ENCODE results near the gene MRGPRF.

DNA sequence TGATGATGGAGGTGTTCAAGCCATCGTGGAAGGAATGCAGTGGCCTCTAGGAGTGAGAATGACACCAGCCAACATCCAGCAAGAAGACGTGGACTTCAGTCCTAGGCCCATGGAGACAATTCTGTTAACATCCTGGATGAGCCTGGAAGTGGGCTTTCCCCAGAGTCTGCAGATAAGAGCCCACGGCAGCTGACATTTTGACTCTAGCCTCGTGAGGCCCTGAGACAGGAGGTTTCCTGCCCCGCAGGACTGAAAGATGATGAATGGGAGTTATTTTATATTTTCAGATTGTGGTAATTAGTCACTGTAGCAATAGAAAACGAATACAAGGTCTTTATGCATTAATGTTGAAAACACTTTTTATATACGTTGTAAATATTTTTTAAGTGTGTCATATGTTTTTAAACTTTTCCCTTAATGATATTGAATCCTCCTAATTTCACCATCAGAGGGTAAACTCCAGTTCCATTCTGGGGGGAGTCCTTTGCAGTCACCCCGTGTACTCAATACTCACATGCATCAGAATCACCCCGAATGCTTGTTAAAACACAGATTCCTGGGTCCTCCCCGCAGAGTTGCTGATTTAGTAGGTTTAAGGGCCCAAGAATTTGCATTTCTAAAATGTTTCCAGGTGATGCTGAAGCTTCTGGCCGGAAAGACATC, 35.1 kb upstream of the MRGPRF start:
- TF ChIP-seq, protein P1, sequence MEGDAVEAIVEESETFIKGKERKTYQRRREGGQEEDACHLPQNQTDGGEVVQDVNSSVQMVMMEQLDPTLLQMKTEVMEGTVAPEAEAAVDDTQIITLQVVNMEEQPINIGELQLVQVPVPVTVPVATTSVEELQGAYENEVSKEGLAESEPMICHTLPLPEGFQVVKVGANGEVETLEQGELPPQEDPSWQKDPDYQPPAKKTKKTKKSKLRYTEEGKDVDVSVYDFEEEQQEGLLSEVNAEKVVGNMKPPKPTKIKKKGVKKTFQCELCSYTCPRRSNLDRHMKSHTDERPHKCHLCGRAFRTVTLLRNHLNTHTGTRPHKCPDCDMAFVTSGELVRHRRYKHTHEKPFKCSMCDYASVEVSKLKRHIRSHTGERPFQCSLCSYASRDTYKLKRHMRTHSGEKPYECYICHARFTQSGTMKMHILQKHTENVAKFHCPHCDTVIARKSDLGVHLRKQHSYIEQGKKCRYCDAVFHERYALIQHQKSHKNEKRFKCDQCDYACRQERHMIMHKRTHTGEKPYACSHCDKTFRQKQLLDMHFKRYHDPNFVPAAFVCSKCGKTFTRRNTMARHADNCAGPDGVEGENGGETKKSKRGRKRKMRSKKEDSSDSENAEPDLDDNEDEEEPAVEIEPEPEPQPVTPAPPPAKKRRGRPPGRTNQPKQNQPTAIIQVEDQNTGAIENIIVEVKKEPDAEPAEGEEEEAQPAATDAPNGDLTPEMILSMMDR (IDR thresholded peaks at IDR 0.05): no peak
- no peak for TF ChIP-seq ZFX (IDR thresholded peaks at IDR 0.05; ENCODE audit: borderline replicate concordance)

Measured in 22Rv1 (cell line).